B cell (primary cell): Measurements from ENCODE around the gene RPL7L1. TPM values are rescaled to one million over a fixed set of nuclear protein-coding genes. Genes with fewer than 3 reads are reported as not detected.

Source experiments
- ATAC-seq: fragments of 200-7000 bp; cut with Tn5 transposase; one replicate; pipeline ENCODE4 v1.10.0; 2021; ENCODE audit warnings: low read depth, mild to moderate bottlenecking, moderate number of reproducible peaks, moderate library complexity
- CTCF ChIA-PET: fragments of 350-600 bp; sonication (Branson Sonifier 250); formaldehyde crosslinking; loops from one replicate; lab custom pipeline; 2021; ENCODE audit warnings: antibody characterized with exemption, inconsistent platforms; lab: Charles Lee
- POLR2A ChIA-PET: fragments of 350-600 bp; sonication (Branson Sonifier 250); formaldehyde crosslinking; loops from one replicate; lab custom pipeline; 2021; ENCODE audit warnings: antibody characterized with exemption; lab: Charles Lee
- DNase-seq: peaks from one replicate; pipeline ENCODE4 v3.0.0; 2013
- H2AFZ ChIP-seq: 2 replicates; pipeline ENCODE4 v1.6.1; 2012; ENCODE audit warnings: mild to moderate bottlenecking, low read depth, low read length; ENCODE audit not compliant: insufficient read depth, poor library complexity, severe bottlenecking
- H3K27ac ChIP-seq, 2 donors: 1 replicate in 1 of 2; 2 replicates in 1 of 2; pipeline ENCODE4 v1.5.1; 2012 to 2013; ENCODE audit warnings: low read length in 2 of 2, mild to moderate bottlenecking in 2 of 2, moderate library complexity in 1 of 2
- H3K27me3 ChIP-seq, 4 experiments: fragments of 200-600 bp in 1 of 4; sonication (generic) in 1 of 4; replicated peaks in 1 of 4; 1 replicate in 2 of 4; 2 replicates in 2 of 4; pipeline versions ENCODE4 v1.6.1 to v1.7.0; 2013 to 2016; ENCODE audit warnings: low read length in 3 of 4, mild to moderate bottlenecking in 2 of 4, mixed read lengths in 1 of 4, moderate library complexity in 1 of 4; ENCODE audit not compliant: insufficient read depth in 4 of 4, control insufficient read depth in 3 of 4; ENCODE audit errors: control extremely low read depth in 1 of 4
- H3K36me3 ChIP-seq, 2 experiments: replicated peaks in 1 of 2; 1 replicate in 1 of 2; 2 replicates in 1 of 2; pipeline versions ENCODE4 v1.6.1 to v1.7.1; 2013; ENCODE audit warnings: low read length in 1 of 2; ENCODE audit not compliant: insufficient read depth in 2 of 2, control insufficient read depth in 1 of 2; ENCODE audit errors: control extremely low read depth in 1 of 2, extremely low read depth in 1 of 2
- H3K4me1 ChIP-seq, 2 donors: fragments of 200-600 bp in 1 of 2; sonication (generic) in 1 of 2; 1 replicate in 1 of 2; 2 replicates in 1 of 2; pipeline versions ENCODE4 v1.5.1 to v1.6.1; 2013 to 2017; ENCODE audit warnings: low read length in 2 of 2; ENCODE audit not compliant: control insufficient read depth in 2 of 2, insufficient read depth in 2 of 2
- H3K4me2 ChIP-seq: replicated peaks from 2 replicates; pipeline ENCODE3; 2012; ENCODE audit warnings: mild to moderate bottlenecking, low read depth, low read length; ENCODE audit not compliant: poor library complexity, severe bottlenecking
- H3K4me3 ChIP-seq, 5 experiments: fragments of 200-600 bp in 1 of 5; sonication (generic) in 1 of 5; 1 replicate in 3 of 5; 2 replicates in 2 of 5; pipeline versions ENCODE4 v1.5.1 to v1.7.0; 2011 to 2016; ENCODE audit warnings: low read length in 4 of 5, mild to moderate bottlenecking in 4 of 5, low read depth in 2 of 5, control low read depth in 1 of 5, moderate library complexity in 1 of 5; ENCODE audit not compliant: insufficient read depth in 1 of 5; ENCODE audit errors: control extremely low read depth in 1 of 5, extremely low read depth in 1 of 5
- H3K79me2 ChIP-seq: fragments of 200-600 bp; sonication (generic); one replicate; pipeline ENCODE4 v1.6.0; 2016; ENCODE audit warnings: low read length; ENCODE audit not compliant: control insufficient read depth, insufficient read depth
- H3K9ac ChIP-seq: fragments of 200-600 bp; sonication (generic); 2 replicates; pipeline ENCODE4 v1.6.1; 2017; ENCODE audit warnings: mild to moderate bottlenecking, low read length, moderate library complexity
- H3K9me3 ChIP-seq, 3 donors: one replicate each; pipeline versions ENCODE4 v1.6.1 to v1.7.1; 2013; ENCODE audit warnings: low read length in 2 of 3; ENCODE audit not compliant: control insufficient read depth in 2 of 3, insufficient read depth in 1 of 3; ENCODE audit errors: control extremely low read depth in 1 of 3
- H4K20me1 ChIP-seq: 2 replicates; pipeline ENCODE4 v1.6.0; 2012; ENCODE audit warnings: mild to moderate bottlenecking, low read length; ENCODE audit not compliant: insufficient read depth, control insufficient read depth, poor library complexity, severe bottlenecking
- H3K27ac Mint-ChIP-seq: one replicate; pipeline ENCODE4 v1.8.0; 2021; ENCODE audit warnings: mixed read lengths
- H3K27me3 Mint-ChIP-seq: one replicate; pipeline ENCODE4 v1.8.0; 2021; ENCODE audit warnings: mixed read lengths
- H3K4me1 Mint-ChIP-seq: one replicate; pipeline ENCODE4 v1.8.0; 2021; ENCODE audit warnings: mixed read lengths
- H3K4me3 Mint-ChIP-seq: one replicate; pipeline ENCODE4 v1.8.0; 2021; ENCODE audit warnings: mixed read lengths
- H3K9me3 Mint-ChIP-seq: one replicate; pipeline ENCODE4 v1.8.0; 2022; ENCODE audit warnings: mixed read lengths; ENCODE audit not compliant: insufficient read depth
- EZH2 ChIP-seq: IDR thresholded peaks from 2 replicates; pipeline ENCODE4 v1.6.1; 2012; ENCODE audit warnings: borderline replicate concordance, low read depth, mild to moderate bottlenecking, moderate library complexity, low read length; ENCODE audit not compliant: insufficient read depth, poor library complexity, severe bottlenecking
- WGBS: methylation state at CpG from one replicate; pipeline ENCODE4 v1.1.5; 2013; ENCODE audit warnings: missing lambda C conversion rate; ENCODE audit not compliant: insufficient coverage; 5-methylcytosine and 5-hydroxymethylcytosine counted together
- intact Hi-C: fragments of 100-400 bp; cut with micrococcal nuclease; formaldehyde crosslinking; loops from one replicate; pipeline ENCODE4 v1.10.0; 2022
- polyA plus RNA-seq: library from polyadenylated mRNA; depleted of rRNA; stranded (reverse); fragments of >200 nt; gene quantifications from 2 replicates; pipeline ENCODE4 v1.2.3, GENCODE V29; 2012
- total RNA-seq, 2 donors: library from RNA; stranded (reverse); fragments of 120-200 nt in 1 of 2; gene quantifications; 1 replicate in 1 of 2; 2 replicates in 1 of 2; pipeline versions ENCODE4 v1.2.3 to v1.2.4, GENCODE V29; 2013 to 2022
- TF ChIP-seq, protein P1 (sequence below): fragments of 200-600 bp; IDR thresholded peaks from one replicate; pipeline ENCODE4 v1.8.0; 2022; ENCODE audit warnings: antibody characterized with exemption, mild to moderate bottlenecking

The RPL7L1 gene
- total and polyA plus RNA-seq, 2 donors (not counting 1 experiment from before 2014, with no cell fraction given): 14.5 to 100 TPM

DNA sequence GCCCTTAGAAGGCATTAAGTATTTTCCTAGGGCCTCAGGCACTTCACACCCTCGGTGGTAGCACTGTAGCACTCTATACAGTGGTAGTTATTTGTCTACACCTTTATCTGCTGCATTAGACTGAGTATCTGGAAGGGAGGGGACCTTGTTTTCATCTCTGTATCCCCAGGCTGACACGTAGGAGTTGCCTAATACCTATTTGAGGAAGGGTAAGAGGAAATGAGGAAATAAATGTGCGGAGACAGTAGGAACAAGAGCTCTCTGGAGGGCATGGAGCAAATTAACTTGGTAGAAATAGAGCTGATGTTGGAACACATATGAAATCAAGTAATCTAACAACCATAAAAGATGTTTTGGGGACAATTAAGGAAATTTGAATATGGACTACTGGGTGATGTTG is 53.8 kb downstream of the RPL7L1 start:
- Histone ChIP-seq H3K4me1 (peaks cover 48 to 61% of the 10 kb centered on the region in 2 donors), H3K4me2 (peak overlapping the region; percentile 56), H3K9me3 (no peaks in the 10 kb centered on the region), H3K79me2 (peaks cover 78% of the 10 kb centered on the region), H3K4me3 (peak overlapping the region in 2 of 5 experiments; percentile 5 to 31), H3K36me3 (peaks cover 1 to 65% of the 10 kb centered on the region in 2 experiments), H3K27me3 (no peaks in the 10 kb centered on the region), H3K9ac (peak overlapping the region; percentile 17), H4K20me1 (peaks cover 82% of the 10 kb centered on the region), H2AFZ (no peak overlapping the region), H3K27ac (peak overlapping the region; percentile 8 to 97)
- Mint-ChIP-seq H3K27me3 (no peaks in the 10 kb centered on the region), H3K9me3 (no peaks in the 10 kb centered on the region), H3K27ac (peak overlapping the region; percentile 76), H3K4me3 (peak overlapping the region; percentile 100), H3K4me1 (peaks cover 64% of the 10 kb centered on the region)
- ATAC-seq (no peak), DNase-seq (no peak)
- TF ChIP-seq, protein P1, sequence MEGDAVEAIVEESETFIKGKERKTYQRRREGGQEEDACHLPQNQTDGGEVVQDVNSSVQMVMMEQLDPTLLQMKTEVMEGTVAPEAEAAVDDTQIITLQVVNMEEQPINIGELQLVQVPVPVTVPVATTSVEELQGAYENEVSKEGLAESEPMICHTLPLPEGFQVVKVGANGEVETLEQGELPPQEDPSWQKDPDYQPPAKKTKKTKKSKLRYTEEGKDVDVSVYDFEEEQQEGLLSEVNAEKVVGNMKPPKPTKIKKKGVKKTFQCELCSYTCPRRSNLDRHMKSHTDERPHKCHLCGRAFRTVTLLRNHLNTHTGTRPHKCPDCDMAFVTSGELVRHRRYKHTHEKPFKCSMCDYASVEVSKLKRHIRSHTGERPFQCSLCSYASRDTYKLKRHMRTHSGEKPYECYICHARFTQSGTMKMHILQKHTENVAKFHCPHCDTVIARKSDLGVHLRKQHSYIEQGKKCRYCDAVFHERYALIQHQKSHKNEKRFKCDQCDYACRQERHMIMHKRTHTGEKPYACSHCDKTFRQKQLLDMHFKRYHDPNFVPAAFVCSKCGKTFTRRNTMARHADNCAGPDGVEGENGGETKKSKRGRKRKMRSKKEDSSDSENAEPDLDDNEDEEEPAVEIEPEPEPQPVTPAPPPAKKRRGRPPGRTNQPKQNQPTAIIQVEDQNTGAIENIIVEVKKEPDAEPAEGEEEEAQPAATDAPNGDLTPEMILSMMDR: no peak
- no peak for TF ChIP-seq EZH2
- ChIA-PET CTCF (interaction anchor here (1.3 to 2.5 kb wide), 2 partner anchors 46 to 51 kb away, joined by 4 to 6 read pairs; partner anchors contain the start of genes PEX6 and PPP2R5D), POLR2A (interaction anchor here (1.6 kb wide), 1 partner anchor 27 kb away, joined by 4 read pairs; no protein-coding TSS in a partner anchor)
- intact Hi-C loops: no loop called here
- WGBS: 35% methylated on average over 2 of the region's 3 CpGs

DNA sequence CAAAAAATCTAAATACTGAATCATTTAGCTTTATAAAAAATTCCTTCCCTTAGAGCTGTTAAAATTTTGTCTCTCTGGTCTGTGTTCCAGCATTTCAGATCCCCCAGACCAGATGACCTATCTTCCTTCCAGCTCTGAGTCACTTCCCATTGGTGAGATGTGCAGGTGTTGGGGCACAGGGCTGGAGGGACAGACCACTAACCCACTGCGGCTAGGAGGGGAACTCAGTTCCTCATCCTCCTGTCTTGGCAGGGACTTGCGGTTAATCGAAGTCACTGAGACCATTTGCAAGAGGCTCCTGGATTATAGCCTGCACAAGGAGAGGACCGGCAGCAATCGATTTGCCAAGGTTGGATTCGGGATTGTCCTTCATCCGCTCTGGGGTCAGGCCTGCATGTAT is 55.9 kb downstream of the RPL7L1 start:
- Histone ChIP-seq H3K9me3 (no peaks in the 10 kb centered on the region), H3K36me3 (peaks cover 1 to 80% of the 10 kb centered on the region in 2 experiments), H3K27ac (peak overlapping the region in 1 of 2 donors; percentile 53), H3K4me3 (no peak overlapping the region), H3K79me2 (peaks cover 84% of the 10 kb centered on the region), H3K9ac (no peak overlapping the region), H3K4me2 (no peak overlapping the region), H2AFZ (no peak overlapping the region), H3K4me1 (peaks cover 43 to 52% of the 10 kb centered on the region in 2 donors), H4K20me1 (peaks cover 88% of the 10 kb centered on the region), H3K27me3 (no peaks in the 10 kb centered on the region)
- Mint-ChIP-seq H3K4me1 (peaks cover 62% of the 10 kb centered on the region), H3K27ac (peak overlapping the region; percentile 50), H3K27me3 (no peaks in the 10 kb centered on the region), H3K4me3 (no peak overlapping the region), H3K9me3 (no peaks in the 10 kb centered on the region)
- ChIA-PET CTCF (no interaction called here), POLR2A (interaction anchor here (0.6 kb wide), 2 partner anchors 18 to 43 kb away, joined by 4 to 5 read pairs; no protein-coding TSS in a partner anchor)
- intact Hi-C loops: no loop called here
- TF ChIP-seq EZH2: no peak
- TF ChIP-seq, protein P1: no peak
- WGBS: 63% methylated on average over 7 of the region's 7 CpGs
- no peak for DNase-seq
- ATAC-seq: no peak
